EH (cell line): ENCODE data around the gene GORASP2.
A peak's percentile ranks its signal among the peaks of the same experiment; 100 is the strongest.

Experiments used
- DNase-seq: peaks from one replicate; pipeline ENCODE4 v3.0.0-alpha.2; 2015; ENCODE audit warnings: low read depth

The GORASP2 gene

GRCh38 chr2:170923799-170924198 is 5.3 kb upstream of the GORASP2 start:
- DNase-seq, result no peak

DNA sequence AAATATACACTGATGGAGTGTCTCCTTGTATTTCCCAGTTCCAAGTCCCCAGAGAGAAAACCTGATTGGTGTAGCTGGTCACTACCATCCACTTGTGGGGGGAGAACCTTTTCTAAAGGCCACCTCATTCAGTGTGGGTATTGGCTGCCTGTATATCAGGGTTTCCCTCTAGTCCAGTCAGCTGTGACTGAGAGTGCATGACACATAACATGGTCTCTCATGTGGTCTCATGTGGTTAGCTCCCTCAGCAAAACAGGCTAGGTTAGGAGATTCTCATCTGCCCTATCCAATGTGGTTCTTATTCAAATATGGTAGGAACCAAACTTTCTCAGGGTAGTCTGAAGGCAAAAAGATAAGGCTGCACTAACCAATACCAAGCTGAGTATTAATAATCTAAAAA is 4.1 kb upstream of the GORASP2 start:
- no peak for DNase-seq

DNA sequence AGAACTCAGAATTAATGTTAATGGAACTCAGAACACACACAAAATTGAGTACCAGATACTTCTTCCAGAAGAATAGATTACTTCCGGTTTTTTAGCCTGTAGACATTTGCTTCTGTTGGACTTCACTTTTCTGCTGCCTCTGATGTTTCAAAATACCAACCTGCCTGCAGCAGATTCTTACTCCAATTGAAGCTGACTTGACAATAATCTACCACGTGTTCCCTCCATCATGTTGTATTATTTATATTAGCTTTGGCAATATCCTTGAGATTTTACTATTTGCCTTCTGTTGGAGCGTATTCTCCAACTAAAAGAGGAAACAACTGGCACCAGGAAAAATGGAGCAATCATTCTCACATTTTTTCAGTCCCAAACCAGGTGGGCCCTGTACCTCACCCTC is 3.1 kb upstream of the GORASP2 start:
- no peak for DNase-seq

DNA sequence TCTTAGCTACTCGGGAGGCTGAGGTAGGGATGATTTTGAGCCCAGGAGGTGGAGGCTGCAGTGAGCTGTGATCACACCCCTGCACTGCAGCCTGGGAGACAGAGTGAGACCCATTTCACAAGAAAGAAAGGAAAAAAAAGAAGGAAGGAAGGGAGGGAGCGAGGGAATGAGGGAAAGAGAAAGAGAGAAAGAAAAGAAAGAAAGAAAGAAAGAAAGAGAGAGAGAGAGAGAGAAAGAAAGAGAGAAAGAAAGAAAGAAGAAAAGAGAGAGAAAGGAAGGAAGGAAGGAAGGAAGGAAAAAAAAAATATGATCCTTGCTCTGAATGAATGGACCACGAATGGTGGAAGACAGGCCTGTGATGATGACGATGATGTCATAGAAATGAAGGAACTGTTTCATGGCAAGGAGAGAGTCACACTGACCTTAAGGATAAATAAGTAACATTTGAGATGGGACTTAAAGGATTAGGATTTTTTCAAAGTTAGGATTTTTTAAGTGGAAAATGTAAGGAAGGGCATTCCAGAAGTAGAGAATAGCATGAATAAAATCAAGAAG is 2.2 kb upstream of the GORASP2 start:
- DNase-seq, result no peak

- peak; percentile 25 for DNase-seq
Measured at GRCh38 chr2:170928036-170928823, 823 bp upstream of the GORASP2 start.

DNA sequence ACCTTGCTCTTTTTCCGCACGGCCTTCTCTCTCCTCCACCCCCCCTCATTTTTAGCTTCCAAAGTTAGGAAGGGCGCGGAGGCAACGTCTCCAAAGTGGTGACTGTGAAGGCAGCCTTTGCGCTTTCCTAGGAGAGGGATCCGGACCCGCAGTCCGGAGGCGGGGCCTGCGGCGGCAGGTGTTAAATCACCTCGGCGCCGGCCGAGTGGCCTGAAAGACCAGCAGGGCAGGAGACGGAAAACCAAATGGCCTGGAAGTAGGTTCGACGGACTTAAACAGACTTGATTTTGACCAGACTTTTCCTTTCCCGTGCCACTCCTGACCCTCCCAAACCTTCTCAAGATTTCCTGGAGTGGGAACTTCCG is 615 bp downstream of the GORASP2 start:
- DNase-seq, result peak; percentile 44

DNA sequence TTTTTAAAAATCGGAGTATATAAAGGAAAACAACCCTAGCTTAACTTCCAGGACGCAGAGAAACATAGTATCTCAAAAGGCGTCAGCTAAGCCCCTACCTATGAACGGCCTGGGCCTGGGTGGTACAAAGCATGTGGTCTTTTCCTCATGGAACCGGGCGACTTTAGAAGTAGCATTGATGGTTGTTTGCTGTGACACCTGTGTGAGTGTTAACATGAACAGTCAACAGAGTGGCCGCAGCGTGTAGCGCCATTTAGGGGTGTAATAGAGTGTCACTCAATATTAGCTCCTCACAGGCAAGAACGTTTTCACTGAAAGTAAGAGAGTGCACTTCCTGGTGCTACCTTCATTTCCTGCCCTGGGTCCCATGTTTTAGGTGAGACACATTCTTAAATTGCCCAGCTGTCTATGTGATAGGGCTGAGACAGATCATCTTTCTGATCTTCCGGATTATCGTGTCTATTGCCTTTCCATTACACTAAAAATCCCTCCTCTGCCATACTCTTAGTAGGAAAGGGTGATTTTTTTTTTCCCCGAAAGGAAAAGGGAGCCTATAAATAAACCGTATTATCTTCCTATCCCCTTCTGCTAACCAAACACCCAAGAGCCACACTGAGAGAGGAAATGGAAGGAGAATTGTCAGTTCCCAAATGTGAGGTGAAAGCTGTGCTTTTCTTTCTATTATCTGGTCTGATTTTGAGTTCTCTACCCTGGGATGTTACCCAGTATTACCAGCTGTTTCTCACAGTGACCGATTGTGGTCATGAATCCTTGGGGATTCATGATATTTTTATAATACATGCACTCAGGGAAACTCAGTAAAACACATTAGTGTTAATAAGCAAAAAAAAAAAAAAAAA is 1.3 kb downstream of the GORASP2 start:
- peak; percentile 37 for DNase-seq

GRCh38 chr2:170930991-170931266 is 1.9 kb downstream of the GORASP2 start:
- peak; percentile 18 for DNase-seq

DNA sequence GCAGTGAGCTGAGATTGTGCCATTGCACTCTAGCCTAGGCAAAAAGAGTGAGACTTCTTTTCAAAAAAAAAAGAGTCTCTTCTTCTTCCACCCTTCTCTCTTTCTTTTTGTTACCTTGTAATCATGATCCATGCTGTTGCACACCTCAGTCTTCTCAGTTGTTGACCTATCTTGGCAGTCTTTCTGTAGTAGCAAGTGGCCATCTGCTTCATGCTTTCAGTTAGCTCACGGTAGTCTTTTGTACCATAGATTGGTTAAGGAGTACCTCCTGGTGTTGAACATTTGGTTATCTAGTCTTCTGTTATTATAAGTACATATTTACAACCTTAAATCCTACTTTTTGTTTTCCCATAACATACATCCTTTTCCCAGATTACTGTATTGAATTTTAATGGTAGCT is 3.1 kb downstream of the GORASP2 start:
- no peak for DNase-seq

GRCh38 chr2:170932948-170933347 is 3.9 kb downstream of the GORASP2 start:
- no peak for DNase-seq

- DNase-seq, result no peak
Measured at GRCh38 chr2:170937709-170938379, 8.8 kb downstream of the GORASP2 start.

DNA sequence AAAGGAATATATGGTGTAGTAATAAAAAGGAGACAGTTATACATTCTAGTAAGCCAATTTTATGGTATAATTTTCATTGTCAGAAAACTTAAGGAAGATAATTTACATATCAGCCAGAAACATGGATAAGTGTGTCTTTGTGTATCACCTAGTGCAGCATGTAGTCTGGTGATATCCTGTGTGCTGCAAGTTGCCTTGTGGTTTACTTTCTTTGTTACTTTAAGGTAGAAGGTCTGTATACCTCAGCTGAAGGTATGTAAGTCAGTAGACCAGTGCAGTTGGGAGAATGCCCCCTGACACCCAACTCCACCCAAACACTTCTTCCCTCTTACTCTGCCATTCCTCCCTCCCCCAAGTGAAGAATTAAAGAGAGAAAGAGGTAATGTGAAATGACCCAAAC is 11.0 kb downstream of the GORASP2 start:
- no peak for DNase-seq

GRCh38 chr2:170942615-170943014 is 13.6 kb downstream of the GORASP2 start:
- DNase-seq, result peak; percentile 54

DNA sequence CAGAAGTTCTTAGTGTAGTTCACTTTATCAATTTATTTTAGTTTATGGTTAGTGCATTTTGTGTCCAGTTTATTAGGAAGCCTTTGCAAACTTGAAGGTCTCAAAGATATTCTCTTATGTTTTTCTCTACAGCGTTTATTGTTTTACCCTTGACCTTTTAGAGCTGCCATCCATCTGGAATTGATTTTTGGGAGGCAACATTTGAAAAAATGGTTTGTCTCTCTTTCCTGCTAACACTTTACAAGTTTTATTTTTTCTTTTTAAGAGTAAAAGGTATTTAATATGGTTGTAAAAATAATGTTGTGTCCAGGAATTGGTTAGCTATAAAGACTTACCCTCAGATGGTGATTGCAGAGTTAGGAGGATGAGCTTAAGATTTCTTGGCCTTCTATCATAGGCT is 14.0 kb downstream of the GORASP2 start:
- DNase-seq, result peak; percentile 45

- peak; percentile 10 for DNase-seq
Measured at GRCh38 chr2:170943596-170943995, 14.5 kb downstream of the GORASP2 start.

GRCh38 chr2:170944545-170944944 is 15.5 kb downstream of the GORASP2 start:
- no peak for DNase-seq

- no peak for DNase-seq
Measured at GRCh38 chr2:170949415-170949814, 20.4 kb downstream of the GORASP2 start.

GRCh38 chr2:170950221-170950761 is 21.2 kb downstream of the GORASP2 start:
- DNase-seq, result no peak

- DNase-seq, result peak; percentile 27
Measured at GRCh38 chr2:170953941-170954340, 24.9 kb downstream of the GORASP2 start.

- DNase-seq, result no peak
Measured at GRCh38 chr2:170963386-170963785, 34.3 kb downstream of the GORASP2 start.

GRCh38 chr2:170965446-170966225 is 36.6 kb downstream of the GORASP2 start:
- DNase-seq, result no peak
